NT2/D1 (cell line): ENCODE measurements around the gene MAP2K3.
"Not testable (repeated sequence)": the region's sequence is repeated elsewhere in the genome, so short reads cannot be mapped to it uniquely, and the experiment has no call there.

ENCODE experiments used
- DNase-seq: peaks from one replicate; pipeline ENCODE4 v3.0.0-alpha.2; 2011; ENCODE audit warnings: low read depth, low spot score
- H3K27me3 ChIP-seq: 2 replicates; pipeline ENCODE4 v1.6.0; 2011; ENCODE audit warnings: mild to moderate bottlenecking; ENCODE audit not compliant: insufficient read length, insufficient read depth
- H3K36me3 ChIP-seq: 2 replicates; pipeline ENCODE4 v1.6.1; 2011; ENCODE audit warnings: mild to moderate bottlenecking, low read length, mixed read lengths; ENCODE audit not compliant: insufficient read depth, insufficient read length
- H3K4me1 ChIP-seq: 2 replicates; pipeline ENCODE4 v1.5.1; 2011; ENCODE audit not compliant: insufficient read depth, insufficient read length
- H3K4me3 ChIP-seq: 2 replicates; pipeline ENCODE4 v1.5.1; 2011; ENCODE audit warnings: low read depth; ENCODE audit not compliant: insufficient read length
- H3K9ac ChIP-seq: 2 replicates; pipeline ENCODE4 v1.6.0; 2011; ENCODE audit warnings: low read depth; ENCODE audit not compliant: insufficient read length
- H3K9me3 ChIP-seq: 2 replicates; pipeline ENCODE4 v1.5.1; 2011; ENCODE audit warnings: mild to moderate bottlenecking, low read length; ENCODE audit not compliant: insufficient read depth
- SUZ12 ChIP-seq: IDR thresholded peaks from 2 replicates; pipeline ENCODE4 v1.6.1; 2011; ENCODE audit not compliant: insufficient read length, insufficient read depth; ENCODE audit errors: extremely low read depth
- YY1 ChIP-seq: IDR thresholded peaks from 2 replicates; pipeline ENCODE4 v1.6.1; 2011; ENCODE audit not compliant: insufficient read length, insufficient read depth
- ZNF274 ChIP-seq: IDR thresholded peaks from 2 replicates; pipeline ENCODE4 v1.6.1; 2011; ENCODE audit warnings: mild to moderate bottlenecking, low read depth, low read length

The MAP2K3 gene

DNA sequence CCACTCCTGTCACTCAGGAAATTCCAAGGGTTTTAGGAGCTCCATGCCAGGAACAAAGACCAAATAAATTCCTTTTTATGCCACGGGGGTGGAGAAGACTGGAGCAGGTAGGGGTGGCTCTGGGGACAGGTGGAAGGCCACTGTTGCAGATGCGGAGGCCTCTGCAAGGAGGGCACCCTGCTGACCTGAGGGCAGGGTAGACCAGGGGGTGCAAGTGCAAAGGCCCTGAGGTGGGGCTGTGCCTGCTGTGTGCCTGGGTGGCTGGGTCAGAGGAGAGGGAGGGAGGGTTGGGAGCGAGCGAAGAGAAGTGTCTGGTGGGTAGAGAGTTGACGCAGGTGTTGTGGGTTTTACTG, 22.7 kb downstream of the MAP2K3 start:
- not testable (repeated sequence) for H3K9me3 ChIP-seq, H3K27me3 ChIP-seq, DNase-seq, H3K9ac ChIP-seq, H3K4me3 ChIP-seq, H3K4me1 ChIP-seq
- peaks cover 44% of the 10 kb centered on the region for H3K36me3 ChIP-seq

GRCh38 chr17:21308931-21309381, 24.4 kb downstream of the MAP2K3 start:
- H3K9me3 ChIP-seq, H3K9ac ChIP-seq, H3K27me3 ChIP-seq, H3K4me3 ChIP-seq, H3K4me1 ChIP-seq, DNase-seq: not testable (repeated sequence)
- peaks cover 30% of the 10 kb centered on the region for H3K36me3 ChIP-seq

GRCh38 chr17:21310061-21310765, 25.7 kb downstream of the MAP2K3 start:
- H3K9me3 ChIP-seq, H3K4me3 ChIP-seq, H3K27me3 ChIP-seq, DNase-seq, H3K4me1 ChIP-seq, H3K9ac ChIP-seq: not testable (repeated sequence)
- peaks cover 27% of the 10 kb centered on the region for H3K36me3 ChIP-seq

DNA sequence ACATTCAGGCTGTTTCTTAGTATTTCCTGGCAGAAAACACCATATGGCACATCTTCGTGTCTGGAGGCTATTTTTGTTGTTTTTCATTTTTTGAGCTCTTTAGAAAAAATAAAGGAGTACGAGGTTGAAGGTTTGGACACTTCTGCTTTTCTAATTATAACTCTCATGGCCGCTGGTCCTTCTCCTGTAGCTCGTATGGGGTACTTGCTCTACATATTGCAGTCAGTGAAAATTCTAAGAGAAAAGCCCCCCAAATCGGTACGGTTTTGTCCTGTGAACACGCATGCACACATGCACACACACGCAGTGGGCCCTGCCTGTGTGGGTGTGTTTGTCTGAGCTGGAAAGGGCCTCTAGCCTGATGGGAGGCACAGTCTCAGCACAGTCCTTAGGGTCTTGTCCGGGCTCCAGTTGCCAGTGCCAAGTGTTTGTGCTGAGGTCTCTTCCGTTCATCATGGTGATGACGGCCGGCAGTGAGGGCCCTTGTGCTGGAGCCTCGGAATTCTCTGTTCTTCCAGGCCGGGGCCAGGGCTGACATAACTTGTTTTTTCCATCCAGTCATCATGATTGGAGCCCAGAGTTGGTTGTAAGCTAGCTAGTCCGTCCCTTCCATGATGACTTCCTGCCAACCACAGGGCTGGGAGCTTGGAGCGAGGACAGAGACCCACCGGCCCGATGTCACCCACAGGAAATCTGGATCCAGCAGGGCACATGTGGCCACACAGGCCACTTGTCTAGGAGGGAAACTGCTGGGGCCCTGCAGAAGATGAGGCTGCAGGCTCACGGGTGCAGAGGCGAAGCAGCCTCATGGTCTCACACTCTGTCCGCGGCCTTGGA, 26.5 kb downstream of the MAP2K3 start:
- not testable (repeated sequence) for H3K4me3 ChIP-seq, H3K9me3 ChIP-seq, H3K4me1 ChIP-seq, H3K27me3 ChIP-seq, DNase-seq, H3K9ac ChIP-seq
- peaks cover 27% of the 10 kb centered on the region for H3K36me3 ChIP-seq

GRCh38 chr17:21313320-21313719, 28.8 kb downstream of the MAP2K3 start:
- TF ChIP-seq YY1, result no peak
- TF ChIP-seq SUZ12, result no peak
- no peak for TF ChIP-seq ZNF274
- Histone ChIP-seq H3K27me3 (no peaks in the 10 kb centered on the region), H3K4me3 (no peak overlapping the region), H3K4me1 (no peaks in the 10 kb centered on the region), H3K9ac (no peak overlapping the region), H3K36me3 (peaks cover 26% of the 10 kb centered on the region), H3K9me3 (peaks cover 9% of the 10 kb centered on the region; the same call in 1 of the 2 replicates)
- DNase-seq, result no peak

- H3K36me3 ChIP-seq, result peaks cover 22% of the 10 kb centered on the region
- H3K9me3 ChIP-seq, DNase-seq, H3K9ac ChIP-seq, H3K4me3 ChIP-seq, H3K27me3 ChIP-seq, H3K4me1 ChIP-seq: not testable (repeated sequence)
These were observed 29.2 kb downstream of the MAP2K3 start for GRCh38 chr17:21313761-21314160.

GRCh38 chr17:21314261-21314664, 29.8 kb downstream of the MAP2K3 start:
- H3K4me3 ChIP-seq, H3K9ac ChIP-seq, DNase-seq, H3K9me3 ChIP-seq, H3K27me3 ChIP-seq, H3K4me1 ChIP-seq: not testable (repeated sequence)
- peaks cover 17% of the 10 kb centered on the region for H3K36me3 ChIP-seq

GRCh38 chr17:21314701-21315111, 30.2 kb downstream of the MAP2K3 start:
- not testable (repeated sequence) for H3K4me1 ChIP-seq, H3K27me3 ChIP-seq, H3K9me3 ChIP-seq

GRCh38 chr17:21315246-21316000, 30.9 kb downstream of the MAP2K3 start:
- H3K9ac ChIP-seq, DNase-seq, H3K4me3 ChIP-seq, H3K9me3 ChIP-seq, H3K27me3 ChIP-seq, H3K4me1 ChIP-seq: not testable (repeated sequence)
- H3K36me3 ChIP-seq, result peaks cover 15% of the 10 kb centered on the region

More at GRCh38 chr17:21314701-21315111, 30.2 kb downstream of the MAP2K3 start:
- H3K36me3 ChIP-seq, result peaks cover 17% of the 10 kb centered on the region
- DNase-seq, H3K4me3 ChIP-seq, H3K9ac ChIP-seq: not testable (repeated sequence)

DNA sequence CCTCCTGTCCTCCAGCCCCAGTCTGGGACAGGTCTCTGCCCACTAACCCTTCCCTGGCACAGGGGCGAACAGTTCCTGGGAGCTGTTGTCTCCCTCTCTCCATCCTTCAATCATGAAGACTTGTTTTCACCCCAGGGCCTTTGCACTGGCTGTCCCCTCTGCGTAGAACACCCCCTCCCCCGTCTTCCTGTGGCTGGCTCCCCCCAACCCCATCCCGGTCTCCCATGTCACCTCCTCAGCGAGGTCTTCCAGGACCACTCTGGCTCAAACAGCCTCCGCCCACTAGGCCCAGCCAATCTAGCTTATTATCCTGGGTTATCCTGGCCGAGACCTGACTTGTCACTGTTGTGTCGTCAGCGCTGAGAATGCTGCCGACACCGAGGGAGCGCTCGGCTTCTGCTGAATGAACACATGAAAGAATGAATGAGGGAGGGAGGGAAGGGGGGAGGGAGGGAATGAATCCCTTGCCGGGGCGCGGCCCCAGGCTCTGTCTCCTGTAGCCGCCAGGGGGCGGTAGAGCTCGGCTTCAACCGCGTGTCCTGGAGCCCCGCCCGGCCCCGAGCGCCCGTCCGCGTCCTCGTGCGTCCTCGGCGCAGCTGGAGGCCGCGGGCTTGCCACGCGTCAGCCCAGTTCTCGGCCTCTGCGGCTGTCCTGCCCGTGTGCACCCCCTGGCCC, 31.8 kb downstream of the MAP2K3 start:
- H3K9me3 ChIP-seq, H3K9ac ChIP-seq, DNase-seq, H3K4me3 ChIP-seq, H3K4me1 ChIP-seq: not testable (repeated sequence)
- H3K27me3 ChIP-seq, result peaks cover 16% of the 10 kb centered on the region
- peaks cover 14% of the 10 kb centered on the region for H3K36me3 ChIP-seq
